GM12891 (cell line): ENCODE results near the gene TTC28.

ENCODE experiments used
- POLR2A ChIP-seq: IDR thresholded peaks from 2 replicates; pipeline ENCODE4 v1.6.1; 2011; ENCODE audit warnings: low read depth, low read length, control low read depth
- POLR2AphosphoS5 ChIP-seq: IDR thresholded peaks from 2 replicates; pipeline ENCODE4 v1.6.1; 2011; ENCODE audit warnings: low read depth, low read length, control low read depth
- POU2F2 ChIP-seq: IDR thresholded peaks from 2 replicates; pipeline ENCODE4 v1.6.1; 2011; ENCODE audit warnings: low read depth, mild to moderate bottlenecking, control low read depth, low read length, moderate library complexity
- TAF1 ChIP-seq: IDR thresholded peaks from 2 replicates; pipeline ENCODE4 v1.6.1; 2011; ENCODE audit warnings: low read depth, low read length, control low read depth

DNA sequence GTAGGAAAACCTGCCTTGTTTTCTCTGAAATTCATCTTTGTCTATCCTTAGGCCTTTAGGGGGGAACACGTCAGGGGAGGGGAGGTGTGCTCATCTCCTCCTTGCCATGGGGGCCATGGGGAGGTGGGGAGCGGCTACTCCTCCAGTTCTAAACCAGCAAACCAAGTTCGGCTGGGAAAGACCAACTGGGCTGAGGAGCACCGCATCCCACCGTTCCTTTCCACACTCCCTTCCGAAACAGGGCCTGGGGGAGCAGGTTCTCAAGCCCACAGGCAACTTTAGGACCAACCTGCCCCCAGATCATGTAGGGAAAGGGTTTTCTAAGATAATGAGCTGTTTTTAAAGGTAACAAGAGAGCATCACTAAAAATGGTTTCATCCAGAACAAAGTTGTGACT is 683.1 kb downstream of the TTC28 start:
- no peak for TF ChIP-seq POLR2A
- TF ChIP-seq POLR2AphosphoS5: no peak
- TF ChIP-seq TAF1: no peak
- TF ChIP-seq POU2F2: no peak
